Stimulated activated CD8-positive, alpha-beta memory T cell treated with anti-CD3 and anti-CD28 coated beads, Interleukin-15, amount 100 ng/mL, for 48 hours (primary cell): ENCODE results near the gene MAGOH.
A peak's percentile ranks its signal among the peaks of the same experiment; 100 is the strongest.
"Not testable (repeated sequence)": the region's sequence is repeated elsewhere in the genome, so short reads cannot be mapped to it uniquely, and the experiment has no call there.

Source experiments
- DNase-seq, 2 donors: peaks; one replicate each; pipeline ENCODE4 v3.0.0-alpha.2; 2020; ENCODE audit warnings: low read depth in 2 of 2

MAGOH gene

DNA sequence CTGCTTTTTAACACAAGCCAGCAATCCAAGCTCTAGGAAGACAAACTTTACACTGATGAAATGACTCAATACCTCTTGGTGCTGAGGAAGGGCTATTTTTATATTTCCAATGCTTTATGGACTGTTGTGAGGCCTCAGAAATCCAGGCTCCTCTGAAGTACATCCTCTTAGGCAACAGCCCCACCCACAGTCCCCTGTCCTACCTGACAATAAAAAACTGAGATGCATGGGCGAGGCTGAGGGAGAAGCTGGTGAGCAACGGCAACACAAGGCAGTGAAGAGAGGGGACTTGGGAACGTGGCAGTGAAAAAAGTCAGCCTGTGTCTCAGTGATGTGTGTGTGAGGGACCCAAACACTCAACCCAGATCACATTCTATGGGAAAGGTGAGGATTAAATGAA lies 51.8 kb downstream of the MAGOH start:
- no peak for DNase-seq

DNA sequence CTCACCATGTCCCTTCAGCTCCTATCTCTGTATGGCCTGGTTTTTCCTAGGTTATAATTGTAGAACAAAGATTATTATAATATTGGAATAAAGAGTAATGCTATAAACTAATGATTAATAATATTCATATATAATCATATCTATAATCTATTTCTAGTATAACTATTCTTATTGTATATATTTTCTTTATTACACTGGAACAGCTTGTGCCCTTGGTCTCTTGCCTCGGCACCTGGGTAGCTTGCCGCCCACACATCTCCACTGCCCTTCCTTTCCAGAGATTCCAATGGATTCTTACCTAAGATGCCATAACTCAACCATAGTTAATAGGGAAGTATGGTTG lies 52.4 kb downstream of the MAGOH start:
- not testable (repeated sequence) for DNase-seq

DNA sequence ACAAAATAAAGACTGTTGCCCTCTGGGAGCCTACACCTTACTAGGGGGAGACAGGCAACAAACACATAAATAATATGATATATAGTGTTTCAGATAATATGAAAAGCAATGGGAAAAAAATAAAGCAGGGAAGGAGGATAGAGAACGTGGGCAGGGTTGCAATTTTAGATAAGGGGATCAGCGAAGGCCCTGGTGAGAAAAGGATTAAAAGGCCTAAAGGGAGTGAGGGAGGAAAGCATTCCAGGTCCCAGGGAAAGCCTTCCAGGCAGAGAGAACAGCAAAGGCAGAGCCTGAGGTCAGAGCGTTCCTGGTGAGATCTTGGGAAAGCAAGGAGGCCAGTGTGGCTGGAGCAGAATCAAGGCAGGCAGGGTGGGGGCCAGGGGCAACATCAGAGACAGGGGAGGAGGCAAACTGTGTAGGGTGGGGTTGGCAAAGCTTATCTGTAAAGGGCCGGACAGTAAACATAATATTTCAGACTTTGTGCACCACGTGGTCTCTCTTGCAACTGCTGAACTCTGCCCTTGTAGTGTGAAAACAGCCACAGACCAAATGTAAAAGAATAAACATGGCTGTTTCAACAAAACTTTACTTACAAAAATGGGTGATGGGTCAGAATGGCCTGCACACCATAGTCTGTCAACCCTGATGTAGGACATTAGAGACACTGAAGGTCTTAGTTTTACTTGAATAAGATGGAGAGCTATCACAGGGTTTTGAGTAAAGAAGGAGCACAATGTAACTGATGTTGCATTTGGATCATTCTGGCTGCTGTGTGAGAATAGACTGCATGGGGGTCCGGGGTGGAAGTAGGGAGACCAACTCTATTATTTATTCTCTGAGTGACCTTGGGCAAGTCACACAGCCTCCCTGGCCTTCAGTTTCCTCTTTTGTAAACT lies 55.0 kb downstream of the MAGOH start:
- DNase-seq: no peak

- DNase-seq: no peak
Observed at GRCh38 chr1:53182716-53183094, 55.6 kb downstream of the MAGOH start.

- DNase-seq: peak; percentile 53 to 54
Observed at GRCh38 chr1:53182111-53182593, 56.2 kb downstream of the MAGOH start.

- no peak for DNase-seq
Observed at GRCh38 chr1:53180951-53181350, 57.4 kb downstream of the MAGOH start.

DNA sequence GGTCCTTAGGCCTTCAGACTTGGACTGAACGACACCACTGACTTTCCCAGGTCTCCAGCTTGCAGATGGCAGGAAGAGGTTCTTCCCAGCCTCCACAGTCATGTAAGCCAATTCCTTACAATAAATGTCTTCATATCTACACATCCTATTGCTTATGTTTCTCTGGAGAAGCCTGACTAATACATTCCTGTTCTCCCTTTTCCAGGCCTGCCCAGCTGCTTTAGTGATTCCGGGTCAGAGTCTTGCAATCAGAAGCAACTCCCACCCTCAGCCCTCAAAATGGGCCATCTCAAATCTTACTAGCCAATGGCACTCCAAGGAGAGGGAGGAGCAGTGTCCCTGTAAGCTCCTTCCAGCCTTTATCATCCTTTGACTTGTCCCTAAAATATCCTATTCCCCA lies 58.1 kb downstream of the MAGOH start:
- DNase-seq: no peak
